ENCODE results near the gene ARMC2. TPM values are rescaled to one million over a fixed set of nuclear protein-coding genes. Genes with fewer than 3 reads are reported as not detected.

ARMC2 gene
- total RNA-seq, 2 donors from 2014 or later = 2.9 to 5.7 TPM

DNA sequence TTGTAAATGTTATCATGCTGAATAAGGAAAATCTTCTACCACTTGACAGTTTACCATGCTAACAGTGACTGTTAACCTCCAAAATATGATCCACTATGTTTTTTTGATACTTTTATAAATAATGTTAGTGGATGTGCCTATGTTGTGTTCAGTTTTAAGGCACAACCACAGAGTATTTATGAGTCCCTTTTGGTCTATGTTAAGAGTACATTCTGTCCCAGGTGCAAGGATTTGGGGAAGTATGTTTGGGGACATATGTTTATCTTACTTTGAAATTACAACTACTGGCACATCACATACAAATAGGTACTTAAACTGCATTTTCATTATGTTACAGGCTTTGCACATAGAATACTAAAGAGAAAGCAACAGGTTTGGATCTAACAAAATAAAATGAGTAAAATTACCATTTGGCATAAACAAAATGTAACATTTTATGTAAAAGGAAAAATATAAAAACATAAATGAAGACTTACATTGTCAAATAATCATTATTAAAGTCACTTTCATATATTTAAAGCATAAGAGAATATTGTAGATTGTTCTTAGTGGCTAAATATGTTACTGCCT is 175.2 kb downstream of the ARMC2 start:
- Mint-ChIP-seq H3K4me1 (peaks cover 21% of the 10 kb centered on the region), H3K36me3 (ENCODE audit: low read depth) (no peaks in the 10 kb centered on the region), H3K27ac (no peak overlapping the region), H3K27me3 (no peaks in the 10 kb centered on the region), H3K9me3 (no peaks in the 10 kb centered on the region), H3K4me3 (peak overlapping the region; percentile 0)
- no peak for ATAC-seq (replicated peaks)

Other genes with a start within 250 kb of the ARMC2 start
- gene SESN1, start 246.4 kb downstream of the ARMC2 start, total RNA-seq = 10 to 100 TPM in 1 of 2 donors, 1 to 10 TPM in 1; 9.8 to 23.0 TPM
- gene CEP57L1, start 247.1 kb downstream of the ARMC2 start, total RNA-seq = 10 to 100 TPM; 20.9 to 21.8 TPM

Measured in activated T-helper 17 cell treated with anti-CD3 and anti-CD28 coated beads, Interleukin-2, amount 50 U/mL, for 72 hours (primary cell).